Osteoblast (primary cell): ENCODE results near the gene PCDH8. TPM values are rescaled to one million over a fixed set of nuclear protein-coding genes. Genes with fewer than 3 reads are reported as not detected.

Experiments used
- DNase-seq: peaks from one replicate; pipeline ENCODE4 v3.0.0; 2011; ENCODE audit warnings: low spot score, mixed read lengths; ENCODE audit not compliant: insufficient read length; ENCODE audit errors: missing footprints
- H2AFZ ChIP-seq: 2 replicates; pipeline ENCODE4 v1.6.0; 2011; ENCODE audit warnings: mild to moderate bottlenecking, low read length
- H3K27ac ChIP-seq: 2 replicates; pipeline ENCODE4 v1.5.1; 2011; ENCODE audit warnings: mild to moderate bottlenecking, low read depth, low read length, moderate library complexity
- H3K27me3 ChIP-seq: 2 replicates; pipeline ENCODE4 v1.6.0; 2012; ENCODE audit warnings: mild to moderate bottlenecking, control low read depth, inconsistent platforms, low read length, moderate library complexity; ENCODE audit not compliant: insufficient read depth
- H3K36me3 ChIP-seq: 2 replicates; pipeline ENCODE4 v1.5.1; 2011; ENCODE audit warnings: mild to moderate bottlenecking, low read length, control low read depth, moderate library complexity; ENCODE audit not compliant: insufficient read depth
- H3K4me1 ChIP-seq: 2 replicates; pipeline ENCODE4 v1.5.1; 2011; ENCODE audit warnings: mild to moderate bottlenecking, low read length, control low read depth, moderate library complexity; ENCODE audit not compliant: insufficient read depth
- H3K4me2 ChIP-seq: 2 replicates; pipeline ENCODE4 v1.6.0; 2011; ENCODE audit warnings: mild to moderate bottlenecking, low read length; ENCODE audit not compliant: insufficient read depth
- H3K4me3 ChIP-seq: fragments of 200-600 bp; sonication (generic); 3 replicates; pipeline ENCODE4 v1.5.1; 2012; ENCODE audit warnings: mild to moderate bottlenecking, low read length, inconsistent platforms; ENCODE audit not compliant: insufficient read depth
- H3K79me2 ChIP-seq: 2 replicates; pipeline ENCODE4 v1.6.0; 2012; ENCODE audit warnings: mild to moderate bottlenecking, low read length, control low read depth, inconsistent platforms; ENCODE audit not compliant: insufficient read depth
- H3K9me3 ChIP-seq: 2 replicates; pipeline ENCODE4 v1.5.1; 2011; ENCODE audit warnings: low read depth, low read length, control low read depth
- H4K20me1 ChIP-seq: 2 replicates; pipeline ENCODE4 v1.6.0; 2012; ENCODE audit warnings: mild to moderate bottlenecking, low read length, control low read depth; ENCODE audit not compliant: insufficient read depth
- CTCF ChIP-seq: IDR thresholded peaks from 2 replicates; pipeline ENCODE4 v1.5.1; 2011; ENCODE audit warnings: mild to moderate bottlenecking, low read depth, low read length, moderate library complexity; ENCODE audit errors: extremely low read depth
- total RNA-seq: library from RNA; depleted of rRNA; stranded (reverse); fragments of >200 nt; gene quantifications from 2 replicates; pipeline ENCODE4 v1.2.3, GENCODE V29; 2012

Gene PCDH8
- total RNA-seq, result not detected in 2 replicates

- H3K4me2 ChIP-seq, result no peak within 1 kb of the TSS
- no peaks in the 10 kb centered on the region for H3K9me3 ChIP-seq
- no peaks in the 10 kb centered on the region for H3K36me3 ChIP-seq
- no peak for TF ChIP-seq CTCF
- H3K79me2 ChIP-seq, result no peaks in the 10 kb centered on the region
- H3K4me1 ChIP-seq, result no peaks in the 10 kb centered on the region
- DNase-seq, result no peak
- no peak within 1 kb of the TSS for H2AFZ ChIP-seq
- H3K4me3 ChIP-seq, result no peak within 1 kb of the TSS
- no peak within 1 kb of the TSS for H3K27ac ChIP-seq
- no peaks in the 10 kb centered on the region for H4K20me1 ChIP-seq
- peaks cover 60% of the 10 kb centered on the region for H3K27me3 ChIP-seq
Observed at GRCh38 chr13:52848455-52849195, at the start of gene PCDH8. PCDH8 (minus strand) TSS chr13:52848640; CDS start chr13:52848436, 204 bp downstream.

GRCh38 chr13:52896827-52897659 lies 48.6 kb upstream of the PCDH8 start:
- no peaks in the 10 kb centered on the region for H3K79me2 ChIP-seq
- no peak for DNase-seq

GRCh38 chr13:52894413-52894812 lies 46.0 kb upstream of the PCDH8 start:
- H3K79me2 ChIP-seq, result no peaks in the 10 kb centered on the region

More at GRCh38 chr13:52896827-52897659, 48.6 kb upstream of the PCDH8 start:
- H4K20me1 ChIP-seq, result no peaks in the 10 kb centered on the region
- no peak overlapping the region for H2AFZ ChIP-seq
- H3K4me3 ChIP-seq, result no peak overlapping the region
- H3K27me3 ChIP-seq, result no peaks in the 10 kb centered on the region
- H3K4me2 ChIP-seq, result no peak overlapping the region
- H3K4me1 ChIP-seq, result no peaks in the 10 kb centered on the region
- H3K36me3 ChIP-seq, result no peaks in the 10 kb centered on the region
- no peaks in the 10 kb centered on the region for H3K9me3 ChIP-seq
- no peak overlapping the region for H3K27ac ChIP-seq
- TF ChIP-seq CTCF, result no peak

More at GRCh38 chr13:52894413-52894812, 46.0 kb upstream of the PCDH8 start:
- no peak for DNase-seq
- TF ChIP-seq CTCF, result no peak
- Histone ChIP-seq H4K20me1 (no peaks in the 10 kb centered on the region), H3K4me1 (no peaks in the 10 kb centered on the region), H3K4me3 (no peak overlapping the region), H3K36me3 (no peaks in the 10 kb centered on the region), H3K27ac (no peak overlapping the region), H3K4me2 (no peak overlapping the region), H2AFZ (no peak overlapping the region), H3K9me3 (no peaks in the 10 kb centered on the region), H3K27me3 (no peaks in the 10 kb centered on the region)
